NCI-H526 treated with DMSO at 0.1 percent for 48 hours (cell line): ENCODE results near the gene RGL1.

Source experiments
- DNase-seq: peaks from one replicate; lab custom pipeline; 2025; lab: John Stamatoyannopoulos, UW

RGL1 gene

GRCh38 chr1:183821889-183822611 lies 17.1 kb downstream of the RGL1 start:
- no peak for DNase-seq

GRCh38 chr1:183824291-183824690 lies 19.4 kb downstream of the RGL1 start:
- no peak for DNase-seq

- no peak for DNase-seq
These were observed 22.9 kb downstream of the RGL1 start for GRCh38 chr1:183827801-183828200.

GRCh38 chr1:183830389-183830788 lies 25.5 kb downstream of the RGL1 start:
- DNase-seq: no peak

GRCh38 chr1:183831311-183831710 lies 26.4 kb downstream of the RGL1 start:
- no peak for DNase-seq

GRCh38 chr1:183832459-183832858 lies 27.5 kb downstream of the RGL1 start:
- no peak for DNase-seq

GRCh38 chr1:183834568-183834967 lies 29.6 kb downstream of the RGL1 start:
- no peak for DNase-seq

- no peak for DNase-seq
These were observed 31.7 kb downstream of the RGL1 start for GRCh38 chr1:183836598-183836997.

GRCh38 chr1:183837062-183837461 lies 32.1 kb downstream of the RGL1 start:
- no peak for DNase-seq

GRCh38 chr1:183838221-183838620 lies 33.3 kb downstream of the RGL1 start:
- DNase-seq: no peak

- no peak for DNase-seq
These were observed 35.2 kb downstream of the RGL1 start for GRCh38 chr1:183840140-183840539.

GRCh38 chr1:183841550-183841949 lies 36.6 kb downstream of the RGL1 start:
- peak; percentile 89 for DNase-seq

GRCh38 chr1:183841950-183842794 lies 37.3 kb downstream of the RGL1 start:
- DNase-seq: peak; percentile 72

GRCh38 chr1:183842795-183843144 lies 37.9 kb downstream of the RGL1 start:
- DNase-seq: no peak

- no peak for DNase-seq
These were observed 39.9 kb downstream of the RGL1 start for GRCh38 chr1:183844806-183845205.

GRCh38 chr1:183845681-183846080 lies 40.8 kb downstream of the RGL1 start:
- no peak for DNase-seq

- no peak for DNase-seq
These were observed 42.7 kb downstream of the RGL1 start for GRCh38 chr1:183847641-183848040.

GRCh38 chr1:183850852-183851251 lies 45.9 kb downstream of the RGL1 start:
- no peak for DNase-seq

- no peak for DNase-seq
These were observed 54.2 kb downstream of the RGL1 start for GRCh38 chr1:183859119-183859518.

- no peak for DNase-seq
These were observed 54.9 kb downstream of the RGL1 start for GRCh38 chr1:183859831-183860230.

GRCh38 chr1:183862967-183863366 lies 58.0 kb downstream of the RGL1 start:
- no peak for DNase-seq

GRCh38 chr1:183863852-183864251 lies 58.9 kb downstream of the RGL1 start:
- DNase-seq: no peak

GRCh38 chr1:183864611-183865010 lies 59.7 kb downstream of the RGL1 start:
- DNase-seq: no peak

GRCh38 chr1:183869230-183869629 lies 64.3 kb downstream of the RGL1 start:
- DNase-seq: no peak
